Adrenal gland (tissue), 5 donors: ENCODE results near the gene CCDC69.

Experiments
- CTCF ChIP-seq, 6 experiments: fragments of 450-650 bp in 4 of 6; fragments of 200-600 bp in 2 of 6; sonication (generic) in 1 of 6; IDR thresholded peaks; 1 replicate in 5 of 6; 2 replicates in 1 of 6; pipeline versions ENCODE4 v1.5.1 to v1.8.0; 2016 to 2021; ENCODE audit warnings: antibody characterized with exemption in 6 of 6, mild to moderate bottlenecking in 2 of 6, moderate library complexity in 1 of 6
- POLR2A ChIP-seq, 2 donors: fragments of 450-650 bp; IDR thresholded peaks; one replicate each; pipeline ENCODE4 v1.6.1; 2017; ENCODE audit warnings: antibody characterized with exemption in 2 of 2, mild to moderate bottlenecking in 2 of 2, moderate library complexity in 1 of 2
- donor health status: DM: no; HTN: no; CAD: no.

GRCh38 chr5:151158287-151158661 is 65.6 kb downstream of the CCDC69 start:
- TF ChIP-seq CTCF (IDR thresholded peaks at IDR 0.05) (no peak), POLR2A (IDR thresholded peaks at IDR 0.05) (no peak)
